Measurements from ENCODE around the gene SERPIND1.

The SERPIND1 gene

GRCh38 chr22:20774882-20775281 is 969 bp downstream of the SERPIND1 start:
- H3K4me3 ChIP-seq (ENCODE audit: control insufficient read depth, low read depth, low read length) = no peak overlapping the region
- TF ChIP-seq, protein P1, sequence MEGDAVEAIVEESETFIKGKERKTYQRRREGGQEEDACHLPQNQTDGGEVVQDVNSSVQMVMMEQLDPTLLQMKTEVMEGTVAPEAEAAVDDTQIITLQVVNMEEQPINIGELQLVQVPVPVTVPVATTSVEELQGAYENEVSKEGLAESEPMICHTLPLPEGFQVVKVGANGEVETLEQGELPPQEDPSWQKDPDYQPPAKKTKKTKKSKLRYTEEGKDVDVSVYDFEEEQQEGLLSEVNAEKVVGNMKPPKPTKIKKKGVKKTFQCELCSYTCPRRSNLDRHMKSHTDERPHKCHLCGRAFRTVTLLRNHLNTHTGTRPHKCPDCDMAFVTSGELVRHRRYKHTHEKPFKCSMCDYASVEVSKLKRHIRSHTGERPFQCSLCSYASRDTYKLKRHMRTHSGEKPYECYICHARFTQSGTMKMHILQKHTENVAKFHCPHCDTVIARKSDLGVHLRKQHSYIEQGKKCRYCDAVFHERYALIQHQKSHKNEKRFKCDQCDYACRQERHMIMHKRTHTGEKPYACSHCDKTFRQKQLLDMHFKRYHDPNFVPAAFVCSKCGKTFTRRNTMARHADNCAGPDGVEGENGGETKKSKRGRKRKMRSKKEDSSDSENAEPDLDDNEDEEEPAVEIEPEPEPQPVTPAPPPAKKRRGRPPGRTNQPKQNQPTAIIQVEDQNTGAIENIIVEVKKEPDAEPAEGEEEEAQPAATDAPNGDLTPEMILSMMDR (IDR thresholded peaks at IDR 0.05; ENCODE audit: control insufficient read depth, insufficient read depth, low read depth, low read length, missing control alignments) = no peak
- no peak for DNase-seq (ENCODE audit: low read depth)

DNA sequence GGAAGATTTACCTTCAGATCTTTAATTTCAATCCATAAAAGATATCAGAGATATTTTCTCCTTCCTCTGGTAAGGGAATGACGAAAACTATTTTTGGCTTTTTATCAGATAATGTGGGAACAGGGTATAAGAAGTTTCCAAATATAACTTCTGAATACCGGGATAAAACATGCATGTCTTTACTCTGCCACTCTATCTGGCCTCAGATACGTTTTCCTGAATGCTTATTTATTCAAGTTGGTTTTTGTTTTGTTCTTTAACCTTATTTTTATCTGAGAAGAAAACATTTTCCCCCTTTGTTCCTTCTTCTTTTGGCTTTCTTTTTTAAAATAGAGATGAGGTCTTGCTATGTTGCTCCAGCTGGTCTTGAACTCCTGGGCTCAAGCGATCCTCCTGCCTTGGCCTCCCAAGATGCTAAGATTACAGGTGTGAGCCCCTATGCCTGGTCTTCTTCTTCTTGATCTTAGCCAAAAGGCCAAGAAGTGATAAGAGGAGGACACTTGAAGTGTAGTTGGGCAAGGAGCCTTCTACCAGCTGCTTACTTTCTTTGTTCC is 1.5 kb downstream of the SERPIND1 start:
- H3K4me3 ChIP-seq (ENCODE audit: control insufficient read depth, low read depth, low read length) = no peak overlapping the region
- no peak for DNase-seq (ENCODE audit: low read depth)

DNA sequence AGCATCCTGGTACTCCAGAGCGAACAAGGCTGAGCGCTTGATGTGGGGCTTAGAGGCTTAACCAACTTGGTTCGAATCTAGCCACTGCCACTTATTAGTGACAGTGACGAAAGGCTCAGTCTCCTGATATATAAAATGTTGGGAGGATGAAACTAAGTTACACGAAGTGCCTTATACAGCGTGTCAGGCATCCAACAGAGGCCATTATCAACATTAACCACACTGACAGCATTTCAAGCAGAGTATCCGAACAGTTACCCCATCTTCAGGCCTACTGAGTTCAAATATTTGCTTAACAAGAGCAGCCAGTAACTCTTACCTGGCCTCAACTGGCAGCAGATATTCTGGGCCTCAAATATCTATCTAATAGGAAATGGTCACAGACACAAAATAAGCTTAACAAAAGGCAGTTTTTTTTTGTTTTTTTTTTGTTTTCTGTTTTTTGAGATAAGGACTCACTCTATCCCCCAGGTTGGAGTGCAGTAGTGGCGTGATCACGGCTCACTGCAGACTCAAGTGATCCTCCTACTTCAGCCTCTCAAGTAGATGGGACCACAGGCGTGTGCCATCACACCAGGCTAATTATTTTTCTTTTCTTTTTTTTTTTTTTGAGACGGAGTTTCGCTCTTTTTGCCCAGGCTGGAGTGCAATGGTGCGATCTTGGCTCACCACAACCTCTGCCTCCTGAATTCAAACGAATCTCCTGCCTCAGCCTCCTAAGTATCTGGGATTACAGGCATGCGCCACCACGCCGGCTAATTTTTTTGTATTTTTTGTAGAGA is 2.9 kb downstream of the SERPIND1 start:
- TF ChIP-seq, protein P1 (IDR thresholded peaks at IDR 0.05; ENCODE audit: control insufficient read depth, insufficient read depth, low read depth, low read length, missing control alignments) = no peak
- no peak for DNase-seq (ENCODE audit: low read depth)
- no peak overlapping the region for H3K4me3 ChIP-seq (ENCODE audit: control insufficient read depth, low read depth, low read length)

More for the DNA sequence above, 1.5 kb downstream of the SERPIND1 start:
- TF ChIP-seq, protein P1 (IDR thresholded peaks at IDR 0.05; ENCODE audit: control insufficient read depth, insufficient read depth, low read depth, low read length, missing control alignments) = no peak

GRCh38 chr22:20777420-20778177 is 3.7 kb downstream of the SERPIND1 start:
- TF ChIP-seq, protein P1 (IDR thresholded peaks at IDR 0.05; ENCODE audit: control insufficient read depth, insufficient read depth, low read depth, low read length, missing control alignments) = peak; percentile 30
- DNase-seq (ENCODE audit: low read depth) = peak; percentile 79
- no peak overlapping the region for H3K4me3 ChIP-seq (ENCODE audit: control insufficient read depth, low read depth, low read length)

GRCh38 chr22:20779014-20779817 is 5.3 kb downstream of the SERPIND1 start:
- DNase-seq (ENCODE audit: low read depth) = no peak
- TF ChIP-seq, protein P1 (IDR thresholded peaks at IDR 0.05; ENCODE audit: control insufficient read depth, insufficient read depth, low read depth, low read length, missing control alignments) = no peak
- no peak overlapping the region for H3K4me3 ChIP-seq (ENCODE audit: control insufficient read depth, low read depth, low read length)

DNA sequence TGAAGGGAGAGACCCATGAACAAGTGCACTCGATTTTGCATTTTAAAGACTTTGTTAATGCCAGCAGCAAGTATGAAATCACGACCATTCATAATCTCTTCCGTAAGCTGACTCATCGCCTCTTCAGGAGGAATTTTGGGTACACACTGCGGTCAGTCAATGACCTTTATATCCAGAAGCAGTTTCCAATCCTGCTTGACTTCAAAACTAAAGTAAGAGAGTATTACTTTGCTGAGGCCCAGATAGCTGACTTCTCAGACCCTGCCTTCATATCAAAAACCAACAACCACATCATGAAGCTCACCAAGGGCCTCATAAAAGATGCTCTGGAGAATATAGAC is 5.9 kb downstream of the SERPIND1 start:
- H3K4me3 ChIP-seq (ENCODE audit: control insufficient read depth, low read depth, low read length) = no peak overlapping the region
- DNase-seq (ENCODE audit: low read depth) = no peak
- TF ChIP-seq, protein P1 (IDR thresholded peaks at IDR 0.05; ENCODE audit: control insufficient read depth, insufficient read depth, low read depth, low read length, missing control alignments) = no peak
